Neural progenitor cell (in vitro differentiated cells): ENCODE data around the gene SHKBP1. TPM values are rescaled to one million over a fixed set of nuclear protein-coding genes. Genes with fewer than 3 reads are reported as not detected.

Experiments
- DNase-seq: peaks from one replicate; pipeline ENCODE4 v3.0.0-alpha.2; 2016; ENCODE audit warnings: low spot score
- H2AFZ ChIP-seq: fragments of 200-600 bp; sonication (generic); replicated peaks from 2 replicates; pipeline ENCODE4 v1.6.1; 2016; ENCODE audit warnings: antibody characterized with exemption
- H3F3A ChIP-seq: fragments of 200-600 bp; sonication (generic); 2 replicates; pipeline ENCODE4 v1.6.1; 2016; ENCODE audit warnings: antibody characterized with exemption, low read depth
- H3K27ac ChIP-seq: fragments of 200-600 bp; sonication (generic); 2 replicates; pipeline ENCODE4 v1.5.1; 2016; ENCODE audit warnings: mild to moderate bottlenecking
- H3K27me3 ChIP-seq: fragments of 200-600 bp; sonication (generic); 2 replicates; pipeline ENCODE4 v1.6.1; 2016; ENCODE audit warnings: mild to moderate bottlenecking, moderate library complexity
- H3K36me3 ChIP-seq: fragments of 200-600 bp; sonication (generic); 2 replicates; pipeline ENCODE4 v1.5.1; 2016
- H3K4me1 ChIP-seq: fragments of 200-600 bp; sonication (generic); 2 replicates; pipeline ENCODE4 v1.6.1; 2016; ENCODE audit warnings: mixed run types
- H3K4me2 ChIP-seq: fragments of 200-600 bp; sonication (generic); 2 replicates; pipeline ENCODE4 v1.6.1; 2016
- H3K4me3 ChIP-seq: fragments of 200-600 bp; sonication (generic); 2 replicates; pipeline ENCODE4 v1.5.1; 2016
- H3K79me2 ChIP-seq: fragments of 200-600 bp; sonication (generic); 2 replicates; pipeline ENCODE4 v1.6.1; 2016; ENCODE audit warnings: low read depth
- H3K9ac ChIP-seq: fragments of 200-600 bp; sonication (generic); 2 replicates; pipeline ENCODE4 v1.6.1; 2016
- H3K9me3 ChIP-seq: fragments of 200-600 bp; sonication (generic); 2 replicates; pipeline ENCODE4 v1.5.1; 2016; ENCODE audit warnings: low read depth
- H4K20me1 ChIP-seq: fragments of 200-600 bp; sonication (generic); 2 replicates; pipeline ENCODE4 v1.6.1; 2016; ENCODE audit warnings: low read depth
- H3K27ac Mint-ChIP-seq: 3 replicates; pipeline ENCODE4 v1.8.0; 2021; ENCODE audit warnings: mixed read lengths
- H3K27me3 Mint-ChIP-seq: 2 replicates; pipeline ENCODE4 v1.8.0; 2022; ENCODE audit warnings: low read depth, mild to moderate bottlenecking, inconsistent platforms, moderate library complexity, mixed read lengths; ENCODE audit not compliant: insufficient read depth
- H3K36me3 Mint-ChIP-seq: 3 replicates; pipeline ENCODE4 v1.8.0; 2021; ENCODE audit warnings: mixed read lengths
- H3K4me1 Mint-ChIP-seq: 3 replicates; pipeline ENCODE4 v1.8.0; 2021; ENCODE audit warnings: mixed read lengths
- H3K4me3 Mint-ChIP-seq: 3 replicates; pipeline ENCODE4 v1.8.0; 2021; ENCODE audit warnings: mild to moderate bottlenecking, moderate library complexity, mixed read lengths
- H3K9me3 Mint-ChIP-seq: 3 replicates; pipeline ENCODE4 v1.8.0; 2020; ENCODE audit warnings: mixed read lengths
- CTCF ChIP-seq: fragments of 200-600 bp; sonication (generic); IDR thresholded peaks from 2 replicates; pipeline ENCODE4 v1.5.1; 2017; ENCODE audit warnings: antibody characterized with exemption, mild to moderate bottlenecking
- EZH2 ChIP-seq: fragments of 200-600 bp; sonication (generic); IDR thresholded peaks from 2 replicates; pipeline ENCODE4 v1.6.1; 2017; ENCODE audit warnings: antibody characterized with exemption, mild to moderate bottlenecking, moderate library complexity
- EZH2phosphoT487 ChIP-seq: fragments of 200-600 bp; sonication (generic); IDR thresholded peaks from 2 replicates; pipeline ENCODE4 v1.6.1; 2017; ENCODE audit warnings: antibody characterized with exemption
- total RNA-seq: library from RNA; depleted of rRNA; stranded (reverse); fragments of >200 nt; gene quantifications from 2 replicates; pipeline ENCODE4 v1.2.3, GENCODE V29; 2015; ENCODE audit warnings: low replicate concordance

The SHKBP1 gene
- total RNA-seq, 1 donor from 2014 or later, result 20.6 TPM

GRCh38 chr19:40594657-40595091, 18.0 kb downstream of the SHKBP1 start:
- no peak overlapping the region for H3K4me3 ChIP-seq
- Mint-ChIP-seq H3K36me3 (peaks cover 2% of the 10 kb centered on the region), H3K9me3 (no peaks in the 10 kb centered on the region), H3K27ac (peak overlapping the region; percentile 85), H3K4me1 (peaks cover 54% of the 10 kb centered on the region), H3K4me3 (peak overlapping the region; percentile 70), H3K27me3 (peaks cover 13% of the 10 kb centered on the region)
- H4K20me1 ChIP-seq, result peaks cover 10% of the 10 kb centered on the region
- H3K27ac ChIP-seq, result no peak overlapping the region
- peaks cover 36% of the 10 kb centered on the region for H3K27me3 ChIP-seq
- TF ChIP-seq EZH2, result no peak
- TF ChIP-seq CTCF, result no peak
- TF ChIP-seq EZH2phosphoT487, result no peak
- DNase-seq, result no peak
- no peaks in the 10 kb centered on the region for H3K79me2 ChIP-seq
- no peaks in the 10 kb centered on the region for H3K36me3 ChIP-seq
- no peak overlapping the region for H2AFZ ChIP-seq
- peak overlapping the region; percentile 51 for H3K4me2 ChIP-seq
- peaks cover 27% of the 10 kb centered on the region for H3K4me1 ChIP-seq
- H3K9ac ChIP-seq, result no peak overlapping the region
- H3F3A ChIP-seq, result peaks cover 48% of the 10 kb centered on the region
- H3K9me3 ChIP-seq, result no peaks in the 10 kb centered on the region

- Histone ChIP-seq H3K4me2 (peak overlapping the region; percentile 81), H3K27ac (no peak overlapping the region), H3K9ac (no peak overlapping the region)
Observed at GRCh38 chr19:40596608-40597328, 20.1 kb downstream of the SHKBP1 start.

GRCh38 chr19:40597329-40597838, 20.7 kb downstream of the SHKBP1 start:
- peaks cover 16% of the 10 kb centered on the region for H3K27me3 Mint-ChIP-seq
- Histone ChIP-seq H3K36me3 (no peaks in the 10 kb centered on the region), H3K9ac (no peak overlapping the region), H3K4me3 (peak overlapping the region; percentile 57), H3F3A (peaks cover 51% of the 10 kb centered on the region), H4K20me1 (peaks cover 21% of the 10 kb centered on the region), H3K27ac (no peak overlapping the region), H2AFZ (no peak overlapping the region), H3K9me3 (no peaks in the 10 kb centered on the region), H3K27me3 (peaks cover 63% of the 10 kb centered on the region), H3K4me1 (peaks cover 38% of the 10 kb centered on the region), H3K4me2 (peak overlapping the region; percentile 81), H3K79me2 (no peaks in the 10 kb centered on the region)
- H3K4me3 Mint-ChIP-seq, result peak overlapping the region; percentile 97
- DNase-seq, result no peak
- TF ChIP-seq EZH2 (peak; percentile 69), CTCF (no peak)
- H3K4me1 Mint-ChIP-seq, result peaks cover 47% of the 10 kb centered on the region
- H3K9me3 Mint-ChIP-seq, result no peaks in the 10 kb centered on the region
- peaks cover 4% of the 10 kb centered on the region for H3K36me3 Mint-ChIP-seq
- H3K27ac Mint-ChIP-seq, result peak overlapping the region; percentile 92

More at GRCh38 chr19:40596608-40597328, 20.1 kb downstream of the SHKBP1 start:
- Histone ChIP-seq H2AFZ (no peak overlapping the region), H3K4me3 (peak overlapping the region; percentile 57), H3K9me3 (no peaks in the 10 kb centered on the region), H3K4me1 (peaks cover 34% of the 10 kb centered on the region), H3K79me2 (no peaks in the 10 kb centered on the region), H3K27me3 (peaks cover 57% of the 10 kb centered on the region), H3F3A (peaks cover 48% of the 10 kb centered on the region), H3K36me3 (no peaks in the 10 kb centered on the region), H4K20me1 (peaks cover 21% of the 10 kb centered on the region)
- Mint-ChIP-seq H3K36me3 (peaks cover 6% of the 10 kb centered on the region), H3K27me3 (peaks cover 16% of the 10 kb centered on the region), H3K4me3 (peak overlapping the region; percentile 97), H3K27ac (no peak overlapping the region), H3K9me3 (no peaks in the 10 kb centered on the region), H3K4me1 (peaks cover 47% of the 10 kb centered on the region)
- DNase-seq, result peak; percentile 84
- no peak for TF ChIP-seq EZH2phosphoT487
- TF ChIP-seq EZH2, result no peak
- TF ChIP-seq CTCF, result no peak
